ENCODE measurements around the gene CLPTM1.

DNA sequence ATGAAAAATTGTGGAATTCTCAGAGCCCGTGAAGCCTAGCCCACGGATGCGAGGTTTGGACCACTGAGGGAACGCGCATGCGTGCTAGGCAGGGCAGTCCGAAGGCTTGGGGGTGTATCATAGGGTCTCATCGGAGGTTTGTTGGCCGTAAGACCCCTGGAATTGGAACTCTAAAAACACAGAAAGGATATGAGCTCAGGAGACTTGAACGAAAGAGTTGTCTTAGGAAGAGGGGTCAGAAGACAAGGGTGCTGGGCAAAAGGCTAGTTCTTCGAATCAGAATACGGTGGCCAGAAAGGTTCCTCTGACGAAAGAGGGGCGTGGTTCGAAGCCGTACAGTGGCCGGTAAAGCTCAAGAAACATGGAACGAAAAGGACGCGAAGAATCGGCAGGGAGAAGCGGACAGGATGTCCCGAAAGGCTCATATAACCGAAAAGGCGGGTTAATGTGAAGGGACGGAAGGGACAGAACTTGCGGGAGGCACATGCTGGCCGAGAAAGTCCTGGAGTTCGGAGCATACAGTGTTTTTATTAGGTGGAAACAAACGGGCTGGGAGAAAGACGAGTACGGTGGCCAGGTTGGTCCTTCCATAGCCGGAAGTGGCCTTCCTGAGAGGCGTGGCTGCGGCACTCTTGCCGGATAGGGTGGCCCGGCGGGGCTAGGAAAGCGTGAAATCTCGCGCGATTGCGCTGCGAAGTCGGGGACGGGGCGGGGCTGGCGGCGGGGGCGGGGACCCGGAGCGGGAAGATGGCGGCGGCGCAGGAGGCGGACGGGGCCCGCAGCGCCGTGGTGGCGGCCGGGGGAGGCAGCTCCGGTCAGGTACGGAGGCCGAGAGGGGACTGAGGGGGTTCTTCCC, at the start of gene CLPTM1:
- TF ChIP-seq, protein P1, sequence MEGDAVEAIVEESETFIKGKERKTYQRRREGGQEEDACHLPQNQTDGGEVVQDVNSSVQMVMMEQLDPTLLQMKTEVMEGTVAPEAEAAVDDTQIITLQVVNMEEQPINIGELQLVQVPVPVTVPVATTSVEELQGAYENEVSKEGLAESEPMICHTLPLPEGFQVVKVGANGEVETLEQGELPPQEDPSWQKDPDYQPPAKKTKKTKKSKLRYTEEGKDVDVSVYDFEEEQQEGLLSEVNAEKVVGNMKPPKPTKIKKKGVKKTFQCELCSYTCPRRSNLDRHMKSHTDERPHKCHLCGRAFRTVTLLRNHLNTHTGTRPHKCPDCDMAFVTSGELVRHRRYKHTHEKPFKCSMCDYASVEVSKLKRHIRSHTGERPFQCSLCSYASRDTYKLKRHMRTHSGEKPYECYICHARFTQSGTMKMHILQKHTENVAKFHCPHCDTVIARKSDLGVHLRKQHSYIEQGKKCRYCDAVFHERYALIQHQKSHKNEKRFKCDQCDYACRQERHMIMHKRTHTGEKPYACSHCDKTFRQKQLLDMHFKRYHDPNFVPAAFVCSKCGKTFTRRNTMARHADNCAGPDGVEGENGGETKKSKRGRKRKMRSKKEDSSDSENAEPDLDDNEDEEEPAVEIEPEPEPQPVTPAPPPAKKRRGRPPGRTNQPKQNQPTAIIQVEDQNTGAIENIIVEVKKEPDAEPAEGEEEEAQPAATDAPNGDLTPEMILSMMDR (IDR thresholded peaks at IDR 0.05): peak in 2 of 3 donors; percentile 47 to 57
- TF ChIP-seq POLR2A (IDR thresholded peaks at IDR 0.05): peak; percentile 77

All from ovary (tissue), 3 donors.